NT2/D1 (cell line): ENCODE results near the gene DNM3.

Source experiments
- SUZ12 ChIP-seq: IDR thresholded peaks from 2 replicates; pipeline ENCODE4 v1.6.1; 2011; ENCODE audit not compliant: insufficient read length, insufficient read depth; ENCODE audit errors: extremely low read depth
- YY1 ChIP-seq: IDR thresholded peaks from 2 replicates; pipeline ENCODE4 v1.6.1; 2011; ENCODE audit not compliant: insufficient read length, insufficient read depth
- ZNF274 ChIP-seq: IDR thresholded peaks from 2 replicates; pipeline ENCODE4 v1.6.1; 2011; ENCODE audit warnings: mild to moderate bottlenecking, low read depth, low read length

DNA sequence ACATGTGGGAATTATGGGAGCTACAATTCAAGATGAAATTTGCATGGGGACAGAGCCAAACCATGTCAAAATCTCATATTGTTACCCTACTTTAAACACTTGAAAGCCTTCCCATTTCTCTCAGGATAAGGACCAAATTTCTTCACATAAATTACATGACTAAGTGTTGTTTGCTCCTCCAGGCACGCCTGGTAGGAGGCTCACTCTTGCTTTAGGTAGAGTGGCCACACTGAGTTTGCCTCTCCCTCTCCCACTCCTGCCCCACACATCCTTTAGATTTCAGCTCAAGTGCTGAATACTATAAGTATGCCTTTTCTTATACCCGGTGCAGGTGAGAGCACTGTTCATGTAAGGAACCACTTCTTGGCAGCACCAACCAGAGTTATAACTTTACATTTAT is 279.1 kb downstream of the DNM3 start:
- TF ChIP-seq YY1 = no peak
- no peak for TF ChIP-seq SUZ12
- TF ChIP-seq ZNF274 = no peak
